NK-92 (cell line): ENCODE results near the gene SPRED3.

Experiments used
- DNase-seq: peaks from one replicate; lab custom pipeline; 2025; ENCODE audit not compliant: unreplicated experiment; lab: John Stamatoyannopoulos, UW

SPRED3 gene

GRCh38 chr19:38371081-38371480 lies 17.4 kb upstream of the SPRED3 start:
- DNase-seq = no peak

GRCh38 chr19:38373907-38374331 lies 14.6 kb upstream of the SPRED3 start:
- no peak for DNase-seq

GRCh38 chr19:38374332-38375097 lies 14.0 kb upstream of the SPRED3 start, which contains the start of gene PSMD8:
PSMD8 (plus strand) TSS chr19:38374571; CDS start chr19:38374602, 31 bp downstream.
- DNase-seq = peak; percentile 90

- DNase-seq = no peak
These were observed 13.4 kb upstream of the SPRED3 start for GRCh38 chr19:38375098-38375493.

GRCh38 chr19:38375748-38376147 lies 12.7 kb upstream of the SPRED3 start:
- no peak for DNase-seq

- no peak for DNase-seq
These were observed 11.9 kb upstream of the SPRED3 start for GRCh38 chr19:38376576-38376975.

GRCh38 chr19:38377052-38377451 lies 11.4 kb upstream of the SPRED3 start:
- DNase-seq = no peak

GRCh38 chr19:38378866-38379265 lies 9.6 kb upstream of the SPRED3 start:
- no peak for DNase-seq

- no peak for DNase-seq
These were observed 7.4 kb upstream of the SPRED3 start for GRCh38 chr19:38381138-38381537.

- no peak for DNase-seq
These were observed 5.3 kb upstream of the SPRED3 start for GRCh38 chr19:38383184-38383583.

GRCh38 chr19:38383743-38384142 lies 4.8 kb upstream of the SPRED3 start:
- DNase-seq = no peak

- no peak for DNase-seq
These were observed 4.1 kb upstream of the SPRED3 start for GRCh38 chr19:38384209-38385027.

- no peak for DNase-seq
These were observed 3.3 kb upstream of the SPRED3 start for GRCh38 chr19:38385057-38385803.

- DNase-seq = no peak
These were observed 2.7 kb upstream of the SPRED3 start for GRCh38 chr19:38385804-38386257.

GRCh38 chr19:38386300-38386970 lies 2.1 kb upstream of the SPRED3 start:
- DNase-seq = no peak

GRCh38 chr19:38386971-38387549 lies 1.4 kb upstream of the SPRED3 start:
- no peak for DNase-seq

- DNase-seq = no peak
These were observed 748 bp upstream of the SPRED3 start, which contains the start of gene GGN for GRCh38 chr19:38387550-38388348. GGN (minus strand) TSS chr19:38388034; CDS start chr19:38387261, 773 bp downstream.

GRCh38 chr19:38389101-38389925 lies 816 bp downstream of the SPRED3 start:
- no peak for DNase-seq
